Activated gamma-delta T cell (primary cell): ENCODE measurements around the gene ZFP82.

Experiments used
- DNase-seq: peaks from one replicate; lab custom pipeline; 2025; lab: John Stamatoyannopoulos, UW

The ZFP82 gene

GRCh38 chr19:36371886-36372285, 46.6 kb downstream of the ZFP82 start:
- no peak for DNase-seq

- DNase-seq = no peak
These were observed 54.6 kb downstream of the ZFP82 start for GRCh38 chr19:36363845-36364244.
